H1 (cell line): ENCODE data around the gene CYSRT1. TPM values are rescaled to one million over a fixed set of nuclear protein-coding genes. Genes with fewer than 3 reads are reported as not detected.

ENCODE experiments used
- CTCF ChIA-PET: fragments of 300-600 bp; sonication (Branson Sonifier 250); formaldehyde crosslinking; loops from one replicate; lab custom pipeline; 2021; ENCODE audit not compliant: partially characterized antibody; lab: Charles Lee
- POLR2A ChIA-PET: fragments of 300-600 bp; sonication (Branson Sonifier 250); formaldehyde crosslinking; loops from one replicate; lab custom pipeline; 2021; ENCODE audit warnings: inconsistent platforms; ENCODE audit not compliant: partially characterized antibody; lab: Charles Lee
- DNase-seq, 2 experiments: peaks; one replicate each; pipeline versions ENCODE4 v3.0.0 to v3.0.0-alpha.2; 2010 to 2022; ENCODE audit warnings: low spot score in 2 of 2, low read depth in 1 of 2, mixed read lengths in 1 of 2
- FAIRE-seq: peaks from 2 replicates; lab custom pipeline; 2011; peaks lifted over from hg19 to GRCh38; lab: Jason Lieb, UNC
- H2AFZ ChIP-seq: 2 replicates; pipeline ENCODE4 v1.8.1; 2012; ENCODE audit warnings: low read length, inconsistent platforms
- H2AK5ac ChIP-seq: 2 replicates; pipeline ENCODE4 v1.6.1; 2013; ENCODE audit warnings: low read depth, low read length
- H2BK120ac ChIP-seq: replicated peaks from 2 replicates; pipeline ENCODE3; 2013; ENCODE audit warnings: low read depth, low read length, inconsistent platforms
- H2BK12ac ChIP-seq: 2 replicates; pipeline ENCODE4 v1.6.1; 2013; ENCODE audit warnings: low read depth, low read length
- H2BK15ac ChIP-seq: 2 replicates; pipeline ENCODE4 v1.6.1; 2013; ENCODE audit warnings: low read length
- H2BK20ac ChIP-seq: 2 replicates; pipeline ENCODE4 v1.6.1; 2013; ENCODE audit warnings: low read length
- H2BK5ac ChIP-seq: 2 replicates; pipeline ENCODE4 v1.6.1; 2013; ENCODE audit warnings: low read depth, low read length
- H3K14ac ChIP-seq: 2 replicates; pipeline ENCODE4 v1.6.1; 2013; ENCODE audit warnings: inconsistent platforms; ENCODE audit not compliant: insufficient read length
- H3K18ac ChIP-seq: 2 replicates; pipeline ENCODE4 v1.6.1; 2013; ENCODE audit warnings: low read length; ENCODE audit errors: extremely low read depth
- H3K23ac ChIP-seq: 2 replicates; pipeline ENCODE4 v1.6.1; 2013; ENCODE audit warnings: inconsistent platforms; ENCODE audit not compliant: insufficient read length
- H3K23me2 ChIP-seq: 2 replicates; pipeline ENCODE4 v1.6.1; 2013; ENCODE audit warnings: low read depth, low read length
- H3K27ac ChIP-seq: 2 replicates; pipeline ENCODE4 v1.6.1; 2011; ENCODE audit warnings: low read depth, low read length, inconsistent platforms
- H3K27me3 ChIP-seq, 4 experiments: replicated peaks in 1 of 4; 1 replicate in 1 of 4; 2 replicates in 3 of 4; pipeline versions ENCODE4 v1.6.1 to v1.8.1; 2011 to 2013; ENCODE audit warnings: low read length in 3 of 4, mild to moderate bottlenecking in 3 of 4, inconsistent platforms in 2 of 4, mixed read lengths in 2 of 4, moderate library complexity in 1 of 4; ENCODE audit not compliant: control insufficient read depth in 3 of 4, insufficient read depth in 3 of 4; ENCODE audit errors: extremely low read depth in 1 of 4
- H3K36me3 ChIP-seq, 4 experiments: 2 replicates each; pipeline versions ENCODE4 v1.6.1 to v1.8.1; 2011 to 2013; ENCODE audit warnings: mild to moderate bottlenecking in 4 of 4, low read length in 3 of 4, moderate library complexity in 2 of 4, control low read depth in 1 of 4, inconsistent platforms in 1 of 4; ENCODE audit not compliant: insufficient read depth in 4 of 4, control insufficient read depth in 2 of 4
- H3K4ac ChIP-seq: replicated peaks from 2 replicates; pipeline ENCODE3; 2013; ENCODE audit warnings: low read length, low read depth, mixed read lengths, inconsistent platforms; ENCODE audit not compliant: insufficient read length
- H3K4me1 ChIP-seq, 4 experiments: replicated peaks in 1 of 4; 1 replicate in 1 of 4; 2 replicates in 3 of 4; pipeline versions ENCODE4 v1.6.1 to v1.8.1; 2011 to 2013; ENCODE audit warnings: low read length in 3 of 4, inconsistent platforms in 2 of 4, mixed read lengths in 1 of 4; ENCODE audit not compliant: insufficient read depth in 4 of 4, control insufficient read depth in 3 of 4
- H3K4me2 ChIP-seq, 2 experiments: 2 replicates each; pipeline versions ENCODE4 v1.6.1 to v1.8.1; 2011 to 2013; ENCODE audit warnings: low read depth in 2 of 2, low read length in 2 of 2, control low read depth in 1 of 2, inconsistent platforms in 1 of 2, mild to moderate bottlenecking in 1 of 2; ENCODE audit not compliant: insufficient read depth in 1 of 2
- H3K4me3 ChIP-seq, 4 experiments: fragments of 200-600, 300-600 bp in 1 of 4; sonication (generic), shearing (Covaris generic), sonication (Bioruptor Twin) in 1 of 4; 2 replicates each; pipeline versions ENCODE4 v1.5.1 to v1.8.1; 2011 to 2016; ENCODE audit warnings: low read length in 4 of 4, low read depth in 3 of 4, control low read depth in 2 of 4, inconsistent platforms in 2 of 4, mild to moderate bottlenecking in 2 of 4, mixed read lengths in 1 of 4, moderate library complexity in 1 of 4; ENCODE audit not compliant: insufficient read depth in 2 of 4; ENCODE audit errors: extremely low read depth in 1 of 4
- H3K56ac ChIP-seq: replicated peaks from 2 replicates; pipeline ENCODE3; 2013; ENCODE audit warnings: low read depth, mild to moderate bottlenecking, mixed read lengths, low read length, inconsistent platforms; ENCODE audit not compliant: insufficient read length
- H3K79me1 ChIP-seq: 2 replicates; pipeline ENCODE4 v1.6.1; 2013; ENCODE audit warnings: low read depth, low read length, control low read depth
- H3K79me2 ChIP-seq, 2 experiments: 2 replicates each; pipeline versions ENCODE4 v1.6.1 to v1.8.1; 2012 to 2013; ENCODE audit warnings: low read length in 2 of 2, mild to moderate bottlenecking in 2 of 2, inconsistent platforms in 1 of 2; ENCODE audit not compliant: insufficient read depth in 2 of 2, control insufficient read depth in 1 of 2
- H3K9ac ChIP-seq, 4 experiments: replicated peaks in 1 of 4; 1 replicate in 1 of 4; 2 replicates in 3 of 4; pipeline versions ENCODE4 v1.6.1 to v1.8.1; 2011 to 2013; ENCODE audit warnings: low read depth in 3 of 4, low read length in 3 of 4, control low read depth in 2 of 4, mild to moderate bottlenecking in 2 of 4, moderate library complexity in 2 of 4, inconsistent platforms in 1 of 4; ENCODE audit errors: extremely low read depth in 1 of 4
- H3K9me3 ChIP-seq, 2 experiments: 2 replicates each; pipeline versions ENCODE4 v1.6.1 to v1.8.1; 2012 to 2013; ENCODE audit warnings: mild to moderate bottlenecking in 2 of 2, moderate library complexity in 2 of 2, control low read depth in 1 of 2, inconsistent platforms in 1 of 2, low read depth in 1 of 2, low read length in 1 of 2, mixed read lengths in 1 of 2; ENCODE audit not compliant: insufficient read depth in 2 of 2
- H4K20me1 ChIP-seq, 2 experiments: replicated peaks in 1 of 2; 2 replicates each; pipeline versions ENCODE3 to v1.8.1; 2011 to 2013; ENCODE audit warnings: inconsistent platforms in 2 of 2, low read length in 2 of 2, mild to moderate bottlenecking in 1 of 2; ENCODE audit not compliant: insufficient read depth in 2 of 2, control insufficient read depth in 1 of 2
- H4K5ac ChIP-seq: 2 replicates; pipeline ENCODE4 v1.6.1; 2013; ENCODE audit warnings: low read length, low read depth, mixed read lengths, inconsistent platforms; ENCODE audit not compliant: insufficient read length
- H4K8ac ChIP-seq: 2 replicates; pipeline ENCODE4 v1.8.0; 2013; ENCODE audit warnings: mild to moderate bottlenecking, moderate library complexity, low read length, inconsistent platforms; ENCODE audit not compliant: insufficient read depth; ENCODE audit errors: extremely low read depth
- H4K91ac ChIP-seq: replicated peaks from 2 replicates; pipeline ENCODE3; 2013; ENCODE audit warnings: low read length, mixed read lengths, inconsistent platforms; ENCODE audit not compliant: insufficient read length
- BCL11A ChIP-seq, 2 experiments: IDR thresholded peaks; one replicate each; pipeline ENCODE4 v1.6.1; 2011; ENCODE audit warnings: low read depth in 2 of 2, low read length in 2 of 2, mild to moderate bottlenecking in 2 of 2
- CEBPB ChIP-seq: IDR thresholded peaks from 2 replicates; pipeline ENCODE4 v1.6.1; 2012; ENCODE audit warnings: low read depth, low read length
- CHD1 ChIP-seq: IDR thresholded peaks from 2 replicates; pipeline ENCODE4 v1.6.1; 2012; ENCODE audit warnings: low read depth, low read length, improper control_type of control experiment
- JUN ChIP-seq: IDR thresholded peaks from 2 replicates; pipeline ENCODE4 v1.6.1; 2011; ENCODE audit warnings: low read depth, mild to moderate bottlenecking, improper control_type of control experiment, low read length
- MAFK ChIP-seq: IDR thresholded peaks from 2 replicates; pipeline ENCODE4 v1.6.1; 2012; ENCODE audit warnings: low read depth, mild to moderate bottlenecking, improper control_type of control experiment, low read length
- RBBP5 ChIP-seq: IDR thresholded peaks from 2 replicates; pipeline ENCODE4 v1.7.1; 2012; ENCODE audit warnings: low read depth, mild to moderate bottlenecking, inconsistent platforms, low read length, moderate library complexity, borderline replicate concordance
- SP1 ChIP-seq: IDR thresholded peaks from 2 replicates; pipeline ENCODE4 v1.6.1; 2011; ENCODE audit warnings: low read depth, low read length
- SP4 ChIP-seq: IDR thresholded peaks from 2 replicates; pipeline ENCODE4 v1.6.1; 2012; ENCODE audit warnings: low read length, inconsistent platforms
- TAF7 ChIP-seq: optimal IDR thresholded peaks from 2 replicates; pipeline ENCODE3; 2011; ENCODE audit warnings: low read depth, mild to moderate bottlenecking, inconsistent platforms, low read length, moderate library complexity, borderline replicate concordance
- TCF12 ChIP-seq: IDR thresholded peaks from 2 replicates; pipeline ENCODE4 v1.6.1; 2011; ENCODE audit warnings: low read depth, mild to moderate bottlenecking, low read length
- WGBS, 2 experiments: shearing (Covaris generic) in 1 of 2; methylation state at CpG; one replicate each; pipeline versions ENCODE4 v1.1.6 to v1.1.7; 2013 to 2015; ENCODE audit warnings: low lambda C conversion rate in 2 of 2, mixed read lengths in 2 of 2, inconsistent platforms in 1 of 2, low coverage in 1 of 2, missing lambda C conversion rate in 1 of 2; ENCODE audit not compliant: insufficient replicate concordance in 2 of 2, insufficient coverage in 1 of 2, insufficient read length in 1 of 2; ENCODE audit errors: extremely low coverage in 1 of 2, missing lambda C conversion rate in 1 of 2; 5-methylcytosine and 5-hydroxymethylcytosine counted together
- polyA plus RNA-seq, 7 experiments: library from polyadenylated mRNA; depleted of rRNA in 3 of 7; stranded (reverse) in 5 of 7; unstranded in 2 of 7; fragments of >200 nt in 5 of 7; fragments of 200-250 nt in 2 of 7; gene quantifications; 1 replicate in 5 of 7; 2 replicates in 1 of 7; 4 replicates in 1 of 7; pipeline versions ENCODE4 v1.2.1 to v1.2.3, GENCODE V29; 2011 to 2013; ENCODE audit warnings: missing spikeins in 2 of 7, mixed read lengths in 2 of 7
- total RNA-seq: library from RNA; stranded (reverse); fragmentation: NEBNext Ultra II Directional; extraction: Animal tissue kit (Norgen Biotek cat#: 25700); gene quantifications from 2 replicates; pipeline ENCODE4 v1.2.1, GENCODE V29; 2021
- TF ChIP-seq, protein P1 (sequence below): IDR thresholded peaks from 2 replicates; pipeline ENCODE4 v1.6.1; 2012; ENCODE audit warnings: inconsistent platforms
- TF ChIP-seq, protein P2 (sequence below): IDR thresholded peaks from 2 replicates; pipeline ENCODE4 v1.6.1; 2012; ENCODE audit warnings: inconsistent platforms

The CYSRT1 gene
- total and polyA plus RNA-seq, 2 of the 8 experiments (the other 6 are each of a cell fraction or from before 2014, with no cell fraction given): 1.0 to 6.5 TPM

DNA sequence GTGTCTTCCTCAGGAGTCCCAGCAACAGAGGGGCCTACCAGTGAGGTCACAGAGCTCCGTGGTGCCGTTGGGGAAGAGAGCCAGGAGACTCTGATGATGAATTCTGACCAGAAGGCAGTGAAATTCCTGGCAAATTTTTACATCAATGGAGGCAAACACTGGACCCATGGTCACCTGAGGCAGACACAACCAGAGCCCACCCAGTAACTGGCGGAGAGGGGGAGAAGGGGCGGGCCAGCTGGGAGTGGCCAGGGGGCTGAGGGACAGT, 26.2 kb downstream of the CYSRT1 start, which contains the start of gene STPG3:
TSS of gene STPG3 (plus strand) at position 93 of the 268 bp plus-strand sequence. CDS start at position 94, 1 bp downstream.
- Histone ChIP-seq H3K4me2 (0 out of 4 replicates have a peak within 1 kb of the TSS, but pooled peaks of 1 of the 2 experiments have one; percentile 28), H4K91ac (no peak within 1 kb of the TSS), H3K4ac (peak within 1 kb of the TSS; percentile 85), H3K27me3 (peaks cover 0 to 7% (median 0%) of the 10 kb centered on the region in 4 experiments; a peak in 3 of 7 replicates), H4K8ac (peak within 1 kb of the TSS; percentile 74; the same call in 1 of the 2 replicates), H3K4me3 (no peak within 1 kb of the TSS), H3K36me3 (no peaks in the 10 kb centered on the region), H3K23me2 (peaks cover 14% of the 10 kb centered on the region; the same call in 1 of the 2 replicates), H3K4me1 (peaks cover 0 to 16% (median 13%) of the 10 kb centered on the region in 4 experiments; a peak in 5 of 7 replicates), H3K9ac (no peak within 1 kb of the TSS), H3K14ac (no peak within 1 kb of the TSS), H3K79me1 (peaks cover 3% of the 10 kb centered on the region; the same call in 1 of the 2 replicates), H4K5ac (no peak within 1 kb of the TSS), H2BK12ac (no peak within 1 kb of the TSS), H2BK15ac (no peak within 1 kb of the TSS; the same call in 1 of the 2 replicates), H3K56ac (no peak within 1 kb of the TSS), H3K18ac (peak within 1 kb of the TSS; percentile 48; the same call in 1 of the 2 replicates), H2BK20ac (no peak within 1 kb of the TSS), H4K20me1 (peaks cover 0 to 3% of the 10 kb centered on the region in 2 experiments), H2AK5ac (peak within 1 kb of the TSS; percentile 83; the same call in 1 of the 2 replicates), H3K9me3 (no peaks in the 10 kb centered on the region), H3K27ac (no peak within 1 kb of the TSS), H3K79me2 (peaks cover 0 to 6% of the 10 kb centered on the region in 2 experiments; a peak in 2 of 4 replicates), H2BK120ac (no peak within 1 kb of the TSS), H3K23ac (no peak within 1 kb of the TSS), H2BK5ac (0 out of 2 replicates have a peak within 1 kb of the TSS, but pooled peaks have one; percentile 44), H2AFZ (no peak within 1 kb of the TSS)
- ChIA-PET POLR2A (interaction anchor here (47.8 to 69.9 kb wide), 2 partner anchors 6 to 16 kb away, joined by 1462 read pairs; partner anchors contain the start of genes CYSRT1, NDOR1, NELFB and RNF208), CTCF (interaction anchor here (0.7 to 1.0 kb wide), 3 partner anchors 9 to 58 kb away, joined by 3 read pairs; partner anchors contain the start of gene TOR4A)
- TF ChIP-seq MAFK: no peak
- TF ChIP-seq CHD1: no peak
- no peak for TF ChIP-seq JUN
- no peak for TF ChIP-seq TCF12
- TF ChIP-seq RBBP5: no peak
- TF ChIP-seq TAF7: no peak
- TF ChIP-seq, protein P1, sequence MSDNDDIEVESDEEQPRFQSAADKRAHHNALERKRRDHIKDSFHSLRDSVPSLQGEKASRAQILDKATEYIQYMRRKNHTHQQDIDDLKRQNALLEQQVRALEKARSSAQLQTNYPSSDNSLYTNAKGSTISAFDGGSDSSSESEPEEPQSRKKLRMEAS: no peak
- no peak for TF ChIP-seq SP4
- no peak for TF ChIP-seq SP1
- no peak for TF ChIP-seq CEBPB
- no peak for TF ChIP-seq BCL11A (IDR thresholded peaks at IDR 0.05; ENCODE audit: low read depth in 2 of 2, low read length in 2 of 2)
- TF ChIP-seq, protein P2, sequence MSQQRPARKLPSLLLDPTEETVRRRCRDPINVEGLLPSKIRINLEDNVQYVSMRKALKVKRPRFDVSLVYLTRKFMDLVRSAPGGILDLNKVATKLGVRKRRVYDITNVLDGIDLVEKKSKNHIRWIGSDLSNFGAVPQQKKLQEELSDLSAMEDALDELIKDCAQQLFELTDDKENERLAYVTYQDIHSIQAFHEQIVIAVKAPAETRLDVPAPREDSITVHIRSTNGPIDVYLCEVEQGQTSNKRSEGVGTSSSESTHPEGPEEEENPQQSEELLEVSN: no peak
- FAIRE-seq: no peak
- 79% methylated on average over 3 of the region's 4 CpGs; no CpG with 5 or more reads in 1 of the 2 experiments for WGBS, 2 experiments
- DNase-seq: no peak
